Endothelial cell of umbilical vein (primary cell): Measurements from ENCODE around the gene CXXC5. TPM values are rescaled to one million over a fixed set of nuclear protein-coding genes. Genes with fewer than 3 reads are reported as not detected.

ENCODE experiments used
- BruUV-seq: library from RNA; stranded (reverse); fragments of 400-500 nt; replicated peaks from 2 replicates; lab custom pipeline; 2021; lab: Mats Ljungman, UMichigan
- CTCF ChIA-PET: fragments of 300-600, 350-600 bp; sonication (Branson Sonifier 250); formaldehyde crosslinking; loops from one replicate; lab custom pipeline; 2021; ENCODE audit warnings: antibody characterized with exemption, inconsistent platforms; lab: Charles Lee
- POLR2A ChIA-PET: fragments of 300-600, 350-600 bp; sonication (Branson Sonifier 250); formaldehyde crosslinking; loops from one replicate; lab custom pipeline; 2021; ENCODE audit warnings: antibody characterized with exemption, inconsistent platforms; lab: Charles Lee
- DNase-seq: peaks from one replicate; pipeline ENCODE4 v3.0.0-alpha.2; 2011; ENCODE audit warnings: low read depth, low spot score
- FAIRE-seq: peaks from 2 replicates; lab custom pipeline; 2011; peaks lifted over from hg19 to GRCh38; lab: Jason Lieb, UNC
- H2AFZ ChIP-seq: 2 replicates; pipeline ENCODE4 v1.6.0; 2012; ENCODE audit warnings: low read depth, low read length, control low read depth, inconsistent platforms
- H3K27ac ChIP-seq: 2 replicates; pipeline ENCODE4 v1.5.1; 2011; ENCODE audit warnings: low read depth, mild to moderate bottlenecking, control low read depth, low read length, moderate library complexity; ENCODE audit not compliant: insufficient read depth
- H3K27me3 ChIP-seq, 2 experiments: 2 replicates each; pipeline versions ENCODE4 v1.6.0 to v1.6.1; 2011; ENCODE audit warnings: low read length in 2 of 2, mixed read lengths in 1 of 2; ENCODE audit not compliant: control insufficient read depth in 2 of 2, insufficient read depth in 2 of 2
- H3K36me3 ChIP-seq, 2 experiments: 2 replicates in 1 of 2; 3 replicates in 1 of 2; pipeline ENCODE4 v1.5.1; 2011; ENCODE audit warnings: low read length in 2 of 2, mild to moderate bottlenecking in 1 of 2, moderate library complexity in 1 of 2; ENCODE audit not compliant: control insufficient read depth in 2 of 2, insufficient read depth in 2 of 2; ENCODE audit errors: extremely low read depth in 1 of 2
- H3K4me1 ChIP-seq: 3 replicates; pipeline ENCODE4 v1.5.1; 2011; ENCODE audit warnings: mild to moderate bottlenecking, low read length; ENCODE audit not compliant: control insufficient read depth, insufficient read depth; ENCODE audit errors: extremely low read depth
- H3K4me2 ChIP-seq: 2 replicates; pipeline ENCODE4 v1.6.1; 2011; ENCODE audit warnings: low read length, control low read depth, mixed read lengths; ENCODE audit not compliant: insufficient read depth
- H3K4me3 ChIP-seq, 3 experiments: fragments of 200-600 bp in 1 of 3; sonication (generic), shearing (Covaris generic) in 1 of 3; replicated peaks in 1 of 3; 2 replicates each; pipeline ENCODE4 v1.5.1; 2011 to 2016; ENCODE audit warnings: control low read depth in 3 of 3, low read length in 3 of 3, mild to moderate bottlenecking in 2 of 3, inconsistent platforms in 1 of 3, low read depth in 1 of 3, moderate library complexity in 1 of 3; ENCODE audit not compliant: insufficient read depth in 1 of 3
- H3K79me2 ChIP-seq: 2 replicates; pipeline ENCODE4 v1.6.0; 2012; ENCODE audit warnings: low read length, inconsistent platforms; ENCODE audit not compliant: control insufficient read depth, insufficient read depth
- H3K9ac ChIP-seq: replicated peaks from 2 replicates; pipeline ENCODE3; 2011; ENCODE audit warnings: low read length, control low read depth; ENCODE audit not compliant: insufficient read depth; ENCODE audit errors: extremely low read depth
- H3K9me1 ChIP-seq: replicated peaks from 3 replicates; pipeline ENCODE4 v1.6.0; 2011; ENCODE audit warnings: mild to moderate bottlenecking, low read length; ENCODE audit not compliant: control insufficient read depth, insufficient read depth; ENCODE audit errors: extremely low read depth
- H3K9me3 ChIP-seq: replicated peaks from 2 replicates; pipeline ENCODE4 v1.5.1; 2012; ENCODE audit warnings: low read length, inconsistent platforms; ENCODE audit not compliant: control insufficient read depth, insufficient read depth
- H4K20me1 ChIP-seq: replicated peaks from 2 replicates; pipeline ENCODE3; 2011; ENCODE audit warnings: mild to moderate bottlenecking, low read length; ENCODE audit not compliant: control insufficient read depth, insufficient read depth; ENCODE audit errors: extremely low read depth
- EZH2 ChIP-seq: IDR thresholded peaks from 2 replicates; pipeline ENCODE4 v1.6.1; 2012; ENCODE audit warnings: borderline replicate concordance, low read depth, mild to moderate bottlenecking, moderate library complexity, low read length, inconsistent platforms; ENCODE audit not compliant: severe bottlenecking
- FOS ChIP-seq: IDR thresholded peaks from 2 replicates; pipeline ENCODE4 v1.6.1; 2011; ENCODE audit warnings: mild to moderate bottlenecking, low read length, moderate library complexity, borderline replicate concordance; ENCODE audit not compliant: insufficient read depth
- GATA2 ChIP-seq: IDR thresholded peaks from 2 replicates; pipeline ENCODE4 v1.7.0; 2011; ENCODE audit warnings: low read depth, mild to moderate bottlenecking, moderate library complexity, mixed read lengths, low read length; ENCODE audit not compliant: insufficient read length, insufficient read depth
- JUN ChIP-seq: IDR thresholded peaks from 2 replicates; pipeline ENCODE4 v1.6.1; 2011; ENCODE audit warnings: borderline replicate concordance, low read depth; ENCODE audit not compliant: insufficient read length, insufficient read depth
- MAX ChIP-seq: IDR thresholded peaks from 2 replicates; pipeline ENCODE4 v1.6.1; 2011; ENCODE audit not compliant: insufficient read depth, insufficient read length
- MYC ChIP-seq: IDR thresholded peaks from one replicate; pipeline ENCODE4 v1.6.1; 2011; ENCODE audit warnings: mild to moderate bottlenecking, low read depth, low read length
- POLR2A ChIP-seq: IDR thresholded peaks from 2 replicates; pipeline ENCODE4 v1.6.1; 2012; ENCODE audit warnings: low read depth, mild to moderate bottlenecking, control low read depth, low read length
- POLR2AphosphoS5 ChIP-seq: IDR thresholded peaks from 2 replicates; pipeline ENCODE4 v1.6.1; 2012; ENCODE audit warnings: low read depth, mild to moderate bottlenecking, control low read depth, low read length, moderate library complexity; ENCODE audit not compliant: insufficient read depth
- dilution Hi-C: fragments of 300-500 bp; cut with MboI; formaldehyde crosslinking; loops from one replicate; pipeline ENCODE4 v1.15.0; 2019; ENCODE audit warnings: low sequenced_read_pairs; ENCODE audit not compliant: extremely low pct_ligation_motif_present
- intact Hi-C: fragments of 100-400 bp; cut with micrococcal nuclease; formaldehyde crosslinking; loops from one replicate; pipeline ENCODE4 v1.10.0; 2022
- polyA plus RNA-seq, 4 experiments: library from polyadenylated mRNA; depleted of rRNA in 3 of 4; stranded (reverse) in 3 of 4; unstranded in 1 of 4; fragments of >200 nt; gene quantifications; 2 replicates each; pipeline versions ENCODE4 v1.2.1 to v1.2.3, GENCODE V29; 2011 to 2012; ENCODE audit warnings: missing spikeins in 1 of 4
- total RNA-seq: library from RNA; stranded (reverse); gene quantifications from 2 replicates; pipeline ENCODE4 v1.2.3, GENCODE V29; 2021
- TF ChIP-seq, protein P1 (sequence below), 2 donors: IDR thresholded peaks; 1 replicate in 1 of 2; 2 replicates in 1 of 2; pipeline ENCODE4 v1.5.1; 2011; ENCODE audit warnings: low read length in 2 of 2, mild to moderate bottlenecking in 2 of 2, moderate library complexity in 2 of 2, control low read depth in 1 of 2, inconsistent platforms in 1 of 2, low read depth in 1 of 2; ENCODE audit not compliant: insufficient read depth in 1 of 2; ENCODE audit errors: extremely low read depth in 1 of 2

Gene CXXC5
- total and polyA plus RNA-seq, 2 donors (not counting 3 experiments of a cell fraction or from before 2014, with no cell fraction given): 2.7 to 5.5 TPM

GRCh38 chr5:139600336-139600949, 47.7 kb upstream of the CXXC5 start:
- no peak for DNase-seq
- Histone ChIP-seq H3K4me3 (no peak overlapping the region), H3K9me1 (no peaks in the 10 kb centered on the region), H3K9ac (no peak overlapping the region), H2AFZ (no peak overlapping the region), H3K4me2 (no peak overlapping the region), H4K20me1 (peaks cover 9% of the 10 kb centered on the region), H3K9me3 (no peaks in the 10 kb centered on the region), H3K36me3 (peaks cover 9 to 10% of the 10 kb centered on the region in 2 experiments), H3K79me2 (peaks cover 56% of the 10 kb centered on the region), H3K27me3 (no peaks in the 10 kb centered on the region), H3K27ac (no peak overlapping the region), H3K4me1 (no peaks in the 10 kb centered on the region)
- FAIRE-seq: no peak
- TF ChIP-seq, protein P1, sequence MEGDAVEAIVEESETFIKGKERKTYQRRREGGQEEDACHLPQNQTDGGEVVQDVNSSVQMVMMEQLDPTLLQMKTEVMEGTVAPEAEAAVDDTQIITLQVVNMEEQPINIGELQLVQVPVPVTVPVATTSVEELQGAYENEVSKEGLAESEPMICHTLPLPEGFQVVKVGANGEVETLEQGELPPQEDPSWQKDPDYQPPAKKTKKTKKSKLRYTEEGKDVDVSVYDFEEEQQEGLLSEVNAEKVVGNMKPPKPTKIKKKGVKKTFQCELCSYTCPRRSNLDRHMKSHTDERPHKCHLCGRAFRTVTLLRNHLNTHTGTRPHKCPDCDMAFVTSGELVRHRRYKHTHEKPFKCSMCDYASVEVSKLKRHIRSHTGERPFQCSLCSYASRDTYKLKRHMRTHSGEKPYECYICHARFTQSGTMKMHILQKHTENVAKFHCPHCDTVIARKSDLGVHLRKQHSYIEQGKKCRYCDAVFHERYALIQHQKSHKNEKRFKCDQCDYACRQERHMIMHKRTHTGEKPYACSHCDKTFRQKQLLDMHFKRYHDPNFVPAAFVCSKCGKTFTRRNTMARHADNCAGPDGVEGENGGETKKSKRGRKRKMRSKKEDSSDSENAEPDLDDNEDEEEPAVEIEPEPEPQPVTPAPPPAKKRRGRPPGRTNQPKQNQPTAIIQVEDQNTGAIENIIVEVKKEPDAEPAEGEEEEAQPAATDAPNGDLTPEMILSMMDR (IDR thresholded peaks at IDR 0.05; ENCODE audit: extremely low read depth in 1 of 2, insufficient read depth in 1 of 2, low read depth in 1 of 2, low read length in 2 of 2): no peak
- no peak for TF ChIP-seq POLR2A
- TF ChIP-seq MYC: no peak
- TF ChIP-seq GATA2: no peak
- TF ChIP-seq JUN: no peak
- TF ChIP-seq FOS: no peak
- TF ChIP-seq MAX: no peak
- TF ChIP-seq POLR2AphosphoS5: no peak
- TF ChIP-seq EZH2: no peak
- BruUV-seq: no TSS peak
- intact Hi-C loops: no loop called here
- ChIA-PET CTCF (interaction anchor here (1.1 to 2.0 kb wide), 2 partner anchors 12 to 25 kb away, joined by 5 read pairs; no protein-coding TSS in a partner anchor), POLR2A (no interaction called here)
- dilution Hi-C loops: no loop called here
